SU-DHL-6 (cell line): Measurements from ENCODE around the gene SNED1.

Source experiments
- H2AFZ ChIP-seq: fragments of 200-600 bp; sonication (generic); 2 replicates; pipeline ENCODE4 v1.6.1; 2014; ENCODE audit warnings: low read depth, mild to moderate bottlenecking, moderate library complexity, mixed read lengths, antibody characterized with exemption, low read length; ENCODE audit not compliant: severe bottlenecking
- H3F3A ChIP-seq: fragments of 200-600 bp; shearing (Covaris generic); 2 replicates; pipeline ENCODE4 v1.6.0; 2016; ENCODE audit warnings: antibody characterized with exemption, mild to moderate bottlenecking; ENCODE audit not compliant: insufficient read depth
- H3K27ac ChIP-seq: fragments of 200-600 bp; sonication (generic); 2 replicates; pipeline ENCODE4 v1.5.1; 2016; ENCODE audit warnings: low read depth, mild to moderate bottlenecking, low read length, moderate library complexity, mixed read lengths
- H3K27me3 ChIP-seq: fragments of 200-600 bp; sonication (generic), shearing (Covaris generic); 2 replicates; pipeline ENCODE4 v1.6.0; 2014; ENCODE audit warnings: mild to moderate bottlenecking, low read length
- H3K36me3 ChIP-seq: fragments of 200-600 bp; sonication (generic); 2 replicates; pipeline ENCODE4 v1.6.1; 2014; ENCODE audit warnings: mild to moderate bottlenecking, low read length, mixed read lengths
- H3K4me2 ChIP-seq: fragments of 300-600, 200-600 bp; shearing (Covaris generic), sonication (generic); 2 replicates; pipeline ENCODE4 v1.6.0; 2014; ENCODE audit warnings: low read length, low read depth, mild to moderate bottlenecking; ENCODE audit not compliant: poor library complexity, severe bottlenecking
- H3K4me3 ChIP-seq: fragments of 200-600 bp; sonication (generic); 2 replicates; pipeline ENCODE4 v1.5.1; 2014; ENCODE audit warnings: antibody characterized with exemption, low read length, mild to moderate bottlenecking, mixed read lengths; ENCODE audit not compliant: insufficient read depth, poor library complexity, severe bottlenecking
- H3K79me2 ChIP-seq: fragments of 200-600 bp; sonication (generic); 2 replicates; pipeline ENCODE4 v1.6.1; 2014; ENCODE audit warnings: mild to moderate bottlenecking, low read length, moderate library complexity; ENCODE audit not compliant: insufficient read depth
- H3K9ac ChIP-seq: fragments of 200-600 bp; sonication (generic); 2 replicates; pipeline ENCODE4 v1.7.0; 2014; ENCODE audit warnings: mild to moderate bottlenecking, low read length
- H3K9me2 ChIP-seq: fragments of 200-600 bp; sonication (generic); replicated peaks from 2 replicates; pipeline ENCODE4 v1.6.1; 2014; ENCODE audit warnings: low read length; ENCODE audit not compliant: insufficient read depth
- H3K9me3 ChIP-seq: fragments of 200-600 bp; sonication (generic); 2 replicates; pipeline ENCODE4 v1.6.1; 2014; ENCODE audit warnings: low read length, mixed read lengths; ENCODE audit not compliant: insufficient read depth
- H4K20me1 ChIP-seq: fragments of 200-600 bp; sonication (generic); 2 replicates; pipeline ENCODE4 v1.6.1; 2014; ENCODE audit warnings: low read depth, mild to moderate bottlenecking, antibody characterized with exemption, low read length, moderate library complexity, mixed read lengths
- EZH2phosphoT487 ChIP-seq: fragments of 200-600 bp; sonication (generic), shearing (Covaris generic); conservative IDR thresholded peaks from 2 replicates; pipeline ENCODE4 v1.6.1; 2018; ENCODE audit warnings: mild to moderate bottlenecking, antibody characterized with exemption, low read length, moderate library complexity, mixed read lengths
- TF ChIP-seq, protein P1 (sequence below): fragments of 200-600 bp; sonication (generic); IDR thresholded peaks from one replicate; pipeline ENCODE4 v1.5.1; 2017; ENCODE audit warnings: antibody characterized with exemption, mild to moderate bottlenecking, low read length, moderate library complexity; ENCODE audit not compliant: insufficient read depth, poor library complexity, severe bottlenecking

The SNED1 gene

DNA sequence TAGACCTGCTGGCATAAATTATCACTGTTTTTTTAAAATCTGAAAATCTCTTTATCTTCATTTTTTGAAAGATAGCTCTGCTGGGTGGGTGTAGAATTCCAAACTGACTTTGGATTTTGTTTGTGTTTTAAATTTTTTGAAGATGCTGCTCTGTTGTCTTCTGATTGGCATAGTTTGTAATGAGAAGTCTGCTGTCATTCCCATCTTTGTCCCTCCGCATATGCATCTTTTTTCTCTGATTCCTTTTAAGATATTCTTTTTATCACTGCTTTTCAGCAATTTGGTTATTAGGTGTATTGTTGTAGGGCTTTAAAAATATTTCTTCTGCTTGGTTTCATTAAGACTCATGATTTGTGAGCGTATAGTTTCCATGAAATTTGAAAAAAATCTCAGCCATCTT lies 7.2 kb downstream of the SNED1 start:
- no peak overlapping the region for H2AFZ ChIP-seq

DNA sequence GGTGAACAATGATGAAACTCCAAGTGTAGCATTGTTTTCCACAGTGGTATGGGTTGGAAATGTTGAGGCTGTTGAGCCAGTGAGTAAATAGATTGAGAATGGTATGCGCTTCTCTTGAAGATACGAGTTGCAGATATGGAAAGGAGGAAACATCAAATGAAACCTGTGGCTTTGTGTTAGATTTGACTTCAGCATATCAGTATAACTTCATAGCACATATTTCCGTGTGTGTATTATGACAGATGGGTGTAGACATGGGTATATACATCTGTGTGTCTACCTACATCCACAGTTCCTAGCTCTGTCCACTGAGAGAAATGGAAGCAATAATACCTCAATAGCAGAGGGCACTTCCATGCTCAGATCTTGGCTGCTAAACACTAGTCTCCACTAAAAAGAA lies 8.0 kb downstream of the SNED1 start:
- peaks cover 12% of the 10 kb centered on the region; the same call in 1 of the 2 replicates for H3K9me3 ChIP-seq
- TF ChIP-seq, protein P1, sequence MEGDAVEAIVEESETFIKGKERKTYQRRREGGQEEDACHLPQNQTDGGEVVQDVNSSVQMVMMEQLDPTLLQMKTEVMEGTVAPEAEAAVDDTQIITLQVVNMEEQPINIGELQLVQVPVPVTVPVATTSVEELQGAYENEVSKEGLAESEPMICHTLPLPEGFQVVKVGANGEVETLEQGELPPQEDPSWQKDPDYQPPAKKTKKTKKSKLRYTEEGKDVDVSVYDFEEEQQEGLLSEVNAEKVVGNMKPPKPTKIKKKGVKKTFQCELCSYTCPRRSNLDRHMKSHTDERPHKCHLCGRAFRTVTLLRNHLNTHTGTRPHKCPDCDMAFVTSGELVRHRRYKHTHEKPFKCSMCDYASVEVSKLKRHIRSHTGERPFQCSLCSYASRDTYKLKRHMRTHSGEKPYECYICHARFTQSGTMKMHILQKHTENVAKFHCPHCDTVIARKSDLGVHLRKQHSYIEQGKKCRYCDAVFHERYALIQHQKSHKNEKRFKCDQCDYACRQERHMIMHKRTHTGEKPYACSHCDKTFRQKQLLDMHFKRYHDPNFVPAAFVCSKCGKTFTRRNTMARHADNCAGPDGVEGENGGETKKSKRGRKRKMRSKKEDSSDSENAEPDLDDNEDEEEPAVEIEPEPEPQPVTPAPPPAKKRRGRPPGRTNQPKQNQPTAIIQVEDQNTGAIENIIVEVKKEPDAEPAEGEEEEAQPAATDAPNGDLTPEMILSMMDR = no peak
- no peak for TF ChIP-seq EZH2phosphoT487

More for the DNA sequence above, 7.2 kb downstream of the SNED1 start:
- no peak for TF ChIP-seq EZH2phosphoT487
- TF ChIP-seq, protein P1 = no peak
- no peak overlapping the region for H3K9ac ChIP-seq
- no peaks in the 10 kb centered on the region for H3K9me2 ChIP-seq
- H3F3A ChIP-seq = no peaks in the 10 kb centered on the region
- H3K4me3 ChIP-seq = no peak overlapping the region
- H3K36me3 ChIP-seq = no peaks in the 10 kb centered on the region
- H3K4me2 ChIP-seq = no peak overlapping the region
- H3K27ac ChIP-seq = no peak overlapping the region
- H4K20me1 ChIP-seq = no peaks in the 10 kb centered on the region
- no peaks in the 10 kb centered on the region for H3K27me3 ChIP-seq
- H3K79me2 ChIP-seq = no peaks in the 10 kb centered on the region
- H3K9me3 ChIP-seq = peaks cover 12% of the 10 kb centered on the region; the same call in 1 of the 2 replicates

DNA sequence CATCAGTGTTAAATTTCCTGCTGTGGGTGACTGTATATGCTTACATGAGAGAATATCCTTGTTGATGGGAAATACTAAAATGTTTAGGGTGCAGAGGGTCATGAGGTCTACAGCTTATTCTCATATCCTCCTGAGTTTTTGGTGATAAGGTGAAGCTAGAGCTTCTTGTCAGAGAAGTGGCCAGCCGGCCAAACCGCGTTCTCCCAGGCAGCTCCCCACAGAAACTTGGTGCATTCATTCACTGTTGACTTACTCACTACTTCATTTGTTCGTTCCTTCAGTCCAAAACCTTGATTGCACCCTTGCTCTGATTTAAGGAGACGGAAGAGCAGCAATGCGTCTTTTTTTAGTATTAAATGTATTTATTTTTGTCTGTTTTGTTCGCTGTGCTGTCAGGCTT lies 8.7 kb downstream of the SNED1 start:
- Histone ChIP-seq H3F3A (no peaks in the 10 kb centered on the region), H3K9ac (no peak overlapping the region), H4K20me1 (no peaks in the 10 kb centered on the region)

More for the DNA sequence above, 8.0 kb downstream of the SNED1 start:
- Histone ChIP-seq H3K27ac (no peak overlapping the region), H2AFZ (no peak overlapping the region), H3K36me3 (no peaks in the 10 kb centered on the region), H4K20me1 (no peaks in the 10 kb centered on the region), H3F3A (no peaks in the 10 kb centered on the region), H3K4me2 (no peak overlapping the region), H3K9me2 (no peaks in the 10 kb centered on the region), H3K4me3 (no peak overlapping the region), H3K9ac (no peak overlapping the region), H3K27me3 (no peaks in the 10 kb centered on the region), H3K79me2 (no peaks in the 10 kb centered on the region)

More for the DNA sequence above, 8.7 kb downstream of the SNED1 start:
- H3K27me3 ChIP-seq = no peaks in the 10 kb centered on the region
- TF ChIP-seq, protein P1 = no peak
- no peak for TF ChIP-seq EZH2phosphoT487
- H3K36me3 ChIP-seq = no peaks in the 10 kb centered on the region
- no peak overlapping the region for H3K4me3 ChIP-seq
- H3K9me2 ChIP-seq = no peaks in the 10 kb centered on the region
- no peaks in the 10 kb centered on the region for H3K79me2 ChIP-seq
- H3K27ac ChIP-seq = no peak overlapping the region
- peaks cover 12% of the 10 kb centered on the region; the same call in 1 of the 2 replicates for H3K9me3 ChIP-seq
- H2AFZ ChIP-seq = no peak overlapping the region
- H3K4me2 ChIP-seq = no peak overlapping the region
